Measurements from ENCODE around the gene PCBP4.
"Not testable (repeated sequence)": the region's sequence is repeated elsewhere in the genome, so short reads cannot be mapped to it uniquely, and the experiment has no call there.

The PCBP4 gene

GRCh38 chr3:51928981-51929380 is 38.3 kb downstream of the PCBP4 start:
- H3K4me3 ChIP-seq (ENCODE audit: low read depth, low read length) = not testable (repeated sequence)

DNA sequence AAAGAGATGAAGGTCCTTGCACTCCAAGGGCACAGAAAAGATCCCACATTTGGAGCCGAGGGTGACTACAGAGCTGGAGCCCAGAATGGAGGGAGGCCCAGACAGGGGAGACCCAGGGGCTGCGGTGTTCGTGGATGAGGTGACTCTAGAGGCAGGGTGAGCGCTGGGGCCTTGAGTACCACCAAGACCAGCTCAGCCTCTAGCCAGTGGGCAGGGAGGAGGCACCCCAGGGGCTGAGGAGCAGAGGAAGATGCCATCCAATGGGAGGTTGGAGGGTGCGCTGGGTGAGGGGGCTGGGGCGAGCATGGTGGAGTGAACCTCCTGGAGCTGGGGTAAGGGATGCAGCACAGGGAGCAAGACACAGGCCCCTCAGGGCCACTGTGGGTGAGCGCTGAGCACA is 38.8 kb downstream of the PCBP4 start:
- H3K4me3 ChIP-seq (ENCODE audit: low read depth, low read length) = no peak overlapping the region

DNA sequence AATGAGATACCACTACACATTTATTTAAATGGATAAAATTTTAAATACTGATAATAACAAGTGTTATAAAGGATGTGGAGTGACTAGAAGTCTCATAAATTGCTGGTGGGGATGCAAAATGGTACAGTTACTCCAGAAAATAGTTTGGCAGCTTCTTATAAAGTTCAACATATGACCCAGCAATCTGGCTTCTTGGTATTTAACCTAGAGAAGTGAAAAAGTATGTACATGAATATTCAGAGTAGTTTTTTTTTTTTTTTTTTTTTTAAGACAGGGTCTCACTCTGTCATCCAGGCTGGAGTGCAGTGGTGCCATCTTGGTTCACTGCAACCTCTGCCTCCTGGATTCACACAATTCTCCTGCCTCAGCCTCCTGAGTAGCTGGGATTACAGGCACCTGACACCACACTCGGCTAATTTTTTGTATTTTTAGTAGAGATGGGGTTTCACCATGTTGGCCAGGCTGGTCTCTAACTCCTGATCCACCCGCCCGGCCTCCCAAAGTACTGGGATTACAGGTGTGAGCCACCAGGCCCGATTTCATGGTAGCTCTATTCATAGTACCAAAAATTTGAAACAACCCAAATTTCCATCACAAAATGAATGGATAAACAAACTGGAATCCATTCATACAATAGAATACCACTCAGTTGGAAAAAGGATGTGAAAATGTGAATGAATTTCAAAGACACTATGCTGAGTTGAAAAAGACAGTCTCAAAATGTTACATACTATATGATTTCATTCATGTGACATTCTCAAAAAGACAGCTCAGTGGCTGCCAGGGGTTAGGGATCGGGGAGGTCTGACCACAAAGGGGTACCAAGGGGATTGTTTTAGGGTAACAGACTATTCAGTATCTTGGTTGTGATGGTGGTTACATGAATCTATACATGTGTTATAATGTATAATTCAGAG is 39.9 kb downstream of the PCBP4 start:
- no peak overlapping the region for H3K4me3 ChIP-seq (ENCODE audit: low read depth, low read length)

GRCh38 chr3:51921081-51921578 is 46.1 kb downstream of the PCBP4 start:
- no peak overlapping the region for H3K4me3 ChIP-seq (ENCODE audit: low read depth, low read length)

- H3K4me3 ChIP-seq (ENCODE audit: low read depth, low read length) = no peak overlapping the region
Observed at GRCh38 chr3:51916418-51916817, 50.8 kb downstream of the PCBP4 start.

- H3K4me3 ChIP-seq (ENCODE audit: low read depth, low read length) = no peak overlapping the region
Observed at GRCh38 chr3:51908026-51908425, 59.2 kb downstream of the PCBP4 start.
